OCI-LY3 (cell line): Measurements from ENCODE around the gene MATN4.

Experiments
- H2AFZ ChIP-seq: fragments of 200-600, 300-600 bp; shearing (Covaris generic); 2 replicates; pipeline ENCODE4 v1.6.0; 2014; ENCODE audit warnings: antibody characterized with exemption, low read depth, low read length
- H3K27ac ChIP-seq: fragments of 200-600, 300-600 bp; sonication (generic); 2 replicates; pipeline ENCODE4 v1.5.1; 2014; ENCODE audit warnings: mild to moderate bottlenecking, low read length, moderate library complexity, mixed read lengths
- H3K27me3 ChIP-seq: fragments of 200-600, 300-600 bp; sonication (generic); 2 replicates; pipeline ENCODE4 v1.6.1; 2014; ENCODE audit warnings: low read depth, low read length, mixed read lengths
- H3K36me3 ChIP-seq: fragments of 200-600, 300-600 bp; sonication (generic); replicated peaks from 2 replicates; pipeline ENCODE3; 2014; ENCODE audit warnings: low read depth, low read length, mixed read lengths
- H3K4me1 ChIP-seq: fragments of 300-600, 200-600 bp; sonication (generic); 2 replicates; pipeline ENCODE4 v1.6.1; 2014; ENCODE audit warnings: low read length, mixed read lengths
- H3K4me2 ChIP-seq: fragments of 200-600, 300-600 bp; sonication (generic); 2 replicates; pipeline ENCODE4 v1.6.1; 2014; ENCODE audit warnings: low read length, mixed read lengths
- H3K4me3 ChIP-seq: fragments of 300-600, 200-600 bp; sonication (generic); 2 replicates; pipeline ENCODE4 v1.5.1; 2014; ENCODE audit warnings: antibody characterized with exemption, mild to moderate bottlenecking, low read length, moderate library complexity
- H3K79me2 ChIP-seq: fragments of 300-600, 200-600 bp; shearing (Covaris generic); 2 replicates; pipeline ENCODE4 v1.6.1; 2014; ENCODE audit warnings: mild to moderate bottlenecking, low read length, mixed read lengths
- H3K9ac ChIP-seq: fragments of 300-600, 200-600 bp; shearing (Covaris generic); 2 replicates; pipeline ENCODE4 v1.6.0; 2014; ENCODE audit warnings: mild to moderate bottlenecking, low read length, moderate library complexity
- H3K9me3 ChIP-seq: fragments of 200-600, 300-600 bp; shearing (Covaris generic); 2 replicates; pipeline ENCODE4 v1.6.1; 2014; ENCODE audit warnings: low read length, mixed read lengths; ENCODE audit not compliant: insufficient read depth
- H4K20me1 ChIP-seq: fragments of 200-600, 300-600 bp; sonication (generic); 2 replicates; pipeline ENCODE4 v1.6.1; 2016; ENCODE audit warnings: low read length, mixed read lengths; ENCODE audit not compliant: insufficient read depth
- EZH2phosphoT487 ChIP-seq: fragments of 200-600 bp; shearing (Covaris generic); IDR thresholded peaks from 2 replicates; pipeline ENCODE4 v1.6.1; 2018; ENCODE audit warnings: antibody characterized with exemption, mixed run types, low read depth
- TF ChIP-seq, protein P1 (sequence below): fragments of 200-600, 300-600 bp; sonication (generic); IDR thresholded peaks from 2 replicates; pipeline ENCODE4 v1.5.1; 2014; ENCODE audit warnings: antibody characterized with exemption, low read length, low read depth

Gene MATN4, protein sequence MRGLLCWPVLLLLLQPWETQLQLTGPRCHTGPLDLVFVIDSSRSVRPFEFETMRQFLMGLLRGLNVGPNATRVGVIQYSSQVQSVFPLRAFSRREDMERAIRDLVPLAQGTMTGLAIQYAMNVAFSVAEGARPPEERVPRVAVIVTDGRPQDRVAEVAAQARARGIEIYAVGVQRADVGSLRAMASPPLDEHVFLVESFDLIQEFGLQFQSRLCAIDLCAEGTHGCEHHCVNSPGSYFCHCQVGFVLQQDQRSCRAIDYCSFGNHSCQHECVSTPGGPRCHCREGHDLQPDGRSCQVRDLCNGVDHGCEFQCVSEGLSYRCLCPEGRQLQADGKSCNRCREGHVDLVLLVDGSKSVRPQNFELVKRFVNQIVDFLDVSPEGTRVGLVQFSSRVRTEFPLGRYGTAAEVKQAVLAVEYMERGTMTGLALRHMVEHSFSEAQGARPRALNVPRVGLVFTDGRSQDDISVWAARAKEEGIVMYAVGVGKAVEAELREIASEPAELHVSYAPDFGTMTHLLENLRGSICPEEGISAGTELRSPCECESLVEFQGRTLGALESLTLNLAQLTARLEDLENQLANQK

DNA sequence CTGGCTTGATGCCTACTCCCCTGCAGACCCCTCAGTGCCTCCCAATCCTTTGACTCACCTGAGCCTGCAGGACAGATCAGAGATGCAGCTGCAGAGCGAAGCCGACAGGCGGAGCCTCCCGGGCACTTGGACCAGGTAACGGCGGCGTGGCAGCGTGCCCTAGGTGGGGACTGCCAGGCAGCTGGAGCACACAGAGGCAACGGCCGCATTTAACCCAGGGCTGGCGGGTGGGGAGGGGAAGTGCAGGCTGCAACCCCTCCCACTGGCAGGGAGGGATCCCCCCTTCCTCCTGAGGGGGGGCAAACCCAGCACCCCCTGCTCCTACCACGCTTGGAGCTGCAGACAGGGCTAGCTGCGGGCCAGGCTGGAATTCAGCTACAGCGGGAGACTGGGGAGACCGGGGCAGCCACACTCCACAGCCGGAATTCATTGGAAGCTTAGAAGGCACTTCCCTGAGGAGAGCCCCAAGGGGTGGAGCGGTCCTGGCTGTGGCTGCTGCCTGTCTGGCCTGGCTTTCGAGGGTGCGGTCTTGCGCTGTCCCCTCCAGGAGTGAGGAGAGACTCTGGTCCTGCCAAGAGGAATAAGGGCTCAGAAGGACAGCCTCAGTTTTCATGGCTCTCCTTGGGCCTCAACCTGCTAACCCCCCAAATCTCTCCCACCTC, at the start of gene MATN4:
Gene MATN4 (minus strand): TSS at position 183 of the 662 bp plus-strand sequence. CDS start 2,717 bp downstream, outside the sequence.
- no peak within 1 kb of the TSS for H3K4me2 ChIP-seq
- TF ChIP-seq EZH2phosphoT487 = no peak
- TF ChIP-seq, protein P1, sequence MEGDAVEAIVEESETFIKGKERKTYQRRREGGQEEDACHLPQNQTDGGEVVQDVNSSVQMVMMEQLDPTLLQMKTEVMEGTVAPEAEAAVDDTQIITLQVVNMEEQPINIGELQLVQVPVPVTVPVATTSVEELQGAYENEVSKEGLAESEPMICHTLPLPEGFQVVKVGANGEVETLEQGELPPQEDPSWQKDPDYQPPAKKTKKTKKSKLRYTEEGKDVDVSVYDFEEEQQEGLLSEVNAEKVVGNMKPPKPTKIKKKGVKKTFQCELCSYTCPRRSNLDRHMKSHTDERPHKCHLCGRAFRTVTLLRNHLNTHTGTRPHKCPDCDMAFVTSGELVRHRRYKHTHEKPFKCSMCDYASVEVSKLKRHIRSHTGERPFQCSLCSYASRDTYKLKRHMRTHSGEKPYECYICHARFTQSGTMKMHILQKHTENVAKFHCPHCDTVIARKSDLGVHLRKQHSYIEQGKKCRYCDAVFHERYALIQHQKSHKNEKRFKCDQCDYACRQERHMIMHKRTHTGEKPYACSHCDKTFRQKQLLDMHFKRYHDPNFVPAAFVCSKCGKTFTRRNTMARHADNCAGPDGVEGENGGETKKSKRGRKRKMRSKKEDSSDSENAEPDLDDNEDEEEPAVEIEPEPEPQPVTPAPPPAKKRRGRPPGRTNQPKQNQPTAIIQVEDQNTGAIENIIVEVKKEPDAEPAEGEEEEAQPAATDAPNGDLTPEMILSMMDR = no peak
- H4K20me1 ChIP-seq = no peaks in the 10 kb centered on the region
- no peaks in the 10 kb centered on the region for H3K9me3 ChIP-seq
- H2AFZ ChIP-seq = no peak within 1 kb of the TSS
- peaks cover 2% of the 10 kb centered on the region; the same call in 1 of the 2 replicates for H3K4me1 ChIP-seq
- no peaks in the 10 kb centered on the region for H3K79me2 ChIP-seq
- no peaks in the 10 kb centered on the region for H3K36me3 ChIP-seq
- H3K4me3 ChIP-seq = no peak within 1 kb of the TSS
- H3K27ac ChIP-seq = no peak within 1 kb of the TSS
- H3K27me3 ChIP-seq = no peaks in the 10 kb centered on the region
- no peak within 1 kb of the TSS for H3K9ac ChIP-seq

DNA sequence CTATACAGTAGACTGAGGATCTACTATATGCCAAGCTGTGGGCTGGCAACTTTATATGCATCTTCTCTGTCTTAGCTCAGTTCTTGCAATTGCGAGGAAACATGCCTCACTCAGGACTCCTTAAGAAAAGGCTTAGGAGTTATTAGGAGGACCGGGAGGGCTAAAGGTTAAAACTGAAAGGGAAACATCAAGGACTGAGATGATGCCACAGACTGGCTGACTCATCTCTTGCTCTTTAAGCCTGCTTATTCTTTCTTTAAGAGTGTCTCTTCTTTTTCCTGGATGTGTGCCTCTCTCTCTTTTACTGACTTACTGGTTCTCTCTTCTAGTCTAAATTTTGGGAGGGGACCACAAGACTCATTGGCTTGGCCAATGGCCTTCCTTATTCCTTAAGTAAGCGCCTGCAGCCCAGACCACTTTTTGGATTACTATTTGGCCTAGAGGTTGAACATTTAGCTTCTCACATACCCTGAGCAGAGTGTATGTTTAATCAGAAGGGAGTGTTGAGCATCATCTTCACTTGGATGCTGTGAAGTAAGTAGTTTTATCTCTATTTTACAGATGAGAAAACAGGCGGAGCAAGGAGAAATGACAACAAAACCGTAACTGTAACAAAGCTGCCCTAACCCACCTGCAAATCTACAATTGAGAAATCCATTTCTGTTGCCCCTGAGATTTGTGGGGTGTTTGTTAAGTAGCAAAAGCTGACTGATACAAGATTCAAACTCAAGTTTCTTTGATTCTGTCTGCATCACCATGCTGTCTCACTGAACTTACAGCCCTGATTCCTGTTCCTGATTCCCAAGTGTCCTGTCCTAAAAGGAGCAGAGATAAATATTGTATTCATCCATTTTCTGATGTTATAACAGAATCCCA, 47.3 kb upstream of the MATN4 start:
- Histone ChIP-seq H3K4me1 (peaks cover 33% of the 10 kb centered on the region), H4K20me1 (no peaks in the 10 kb centered on the region), H3K79me2 (no peaks in the 10 kb centered on the region), H3K4me3 (no peak overlapping the region), H3K9me3 (no peaks in the 10 kb centered on the region), H2AFZ (no peak overlapping the region), H3K27ac (no peak overlapping the region), H3K9ac (no peak overlapping the region), H3K36me3 (no peaks in the 10 kb centered on the region), H3K4me2 (peak overlapping the region; percentile 2; the same call in 1 of the 2 replicates), H3K27me3 (0 out of 2 replicates have a peak, but pooled peaks cover 2% of the 10 kb centered on the region)
- TF ChIP-seq, protein P1 = no peak
- no peak for TF ChIP-seq EZH2phosphoT487

DNA sequence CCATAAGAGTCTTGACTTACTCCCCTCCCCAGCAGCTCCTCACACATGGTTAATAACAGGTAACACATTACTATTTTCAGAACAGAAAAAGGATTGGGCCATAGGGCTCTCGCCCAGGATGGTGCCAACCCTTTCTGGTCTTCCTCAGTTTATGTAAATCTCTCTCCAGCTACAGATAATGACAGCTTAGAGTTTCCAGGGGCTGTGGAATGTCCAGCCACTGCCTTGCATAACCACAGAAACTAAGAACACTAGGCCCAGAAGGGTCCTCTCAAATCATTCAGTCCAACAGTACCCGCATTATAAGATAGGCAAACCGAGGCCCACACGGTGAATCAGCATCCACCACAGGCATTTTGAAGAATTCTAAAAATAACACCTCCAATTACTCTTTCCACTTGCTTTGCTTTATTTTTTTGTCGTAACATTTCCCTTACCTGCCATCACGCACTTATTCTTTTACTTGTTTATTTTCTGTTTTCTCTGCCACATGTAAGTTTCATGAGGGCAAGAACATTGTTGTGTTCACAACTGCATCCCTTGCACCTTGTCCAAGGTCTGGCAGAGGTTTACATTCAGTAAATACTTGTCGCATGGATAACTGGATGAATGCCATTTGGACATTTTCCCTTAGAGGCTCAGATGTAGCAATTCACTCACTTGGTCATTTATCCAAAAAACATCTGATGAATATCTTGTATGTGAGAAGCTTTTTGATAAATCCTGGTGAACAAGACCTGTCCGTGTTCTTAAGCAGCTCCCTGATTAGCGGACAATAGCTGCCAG, 46.5 kb upstream of the MATN4 start:
- H3K4me1 ChIP-seq = peaks cover 31% of the 10 kb centered on the region
- 0 out of 2 replicates have a peak, but pooled peaks cover 2% of the 10 kb centered on the region for H3K27me3 ChIP-seq
- H2AFZ ChIP-seq = no peak overlapping the region
- H3K27ac ChIP-seq = no peak overlapping the region
- 0 out of 2 replicates have a peak overlapping the region, but pooled peaks have one; percentile 2 for H3K4me2 ChIP-seq
- H3K36me3 ChIP-seq = no peaks in the 10 kb centered on the region
- H3K9me3 ChIP-seq = no peaks in the 10 kb centered on the region
- no peak overlapping the region for H3K9ac ChIP-seq
- no peak overlapping the region for H3K4me3 ChIP-seq
- TF ChIP-seq EZH2phosphoT487 = no peak
- TF ChIP-seq, protein P1 = no peak
- H4K20me1 ChIP-seq = no peaks in the 10 kb centered on the region
- H3K79me2 ChIP-seq = no peaks in the 10 kb centered on the region
